Stimulated activated CD8-positive, alpha-beta memory T cell treated with anti-CD3 and anti-CD28 coated beads, Interleukin-2, amount 100 ng/mL, for 1 hour (primary cell): ENCODE measurements around the gene ELANE.
"Not testable (repeated sequence)": the region's sequence is repeated elsewhere in the genome, so short reads cannot be mapped to it uniquely, and the experiment has no call there.

Source experiments
- DNase-seq, 2 donors: peaks; one replicate each; pipeline ENCODE4 v3.0.0-alpha.2; 2020; ENCODE audit warnings: low read depth in 2 of 2

ELANE gene

DNA sequence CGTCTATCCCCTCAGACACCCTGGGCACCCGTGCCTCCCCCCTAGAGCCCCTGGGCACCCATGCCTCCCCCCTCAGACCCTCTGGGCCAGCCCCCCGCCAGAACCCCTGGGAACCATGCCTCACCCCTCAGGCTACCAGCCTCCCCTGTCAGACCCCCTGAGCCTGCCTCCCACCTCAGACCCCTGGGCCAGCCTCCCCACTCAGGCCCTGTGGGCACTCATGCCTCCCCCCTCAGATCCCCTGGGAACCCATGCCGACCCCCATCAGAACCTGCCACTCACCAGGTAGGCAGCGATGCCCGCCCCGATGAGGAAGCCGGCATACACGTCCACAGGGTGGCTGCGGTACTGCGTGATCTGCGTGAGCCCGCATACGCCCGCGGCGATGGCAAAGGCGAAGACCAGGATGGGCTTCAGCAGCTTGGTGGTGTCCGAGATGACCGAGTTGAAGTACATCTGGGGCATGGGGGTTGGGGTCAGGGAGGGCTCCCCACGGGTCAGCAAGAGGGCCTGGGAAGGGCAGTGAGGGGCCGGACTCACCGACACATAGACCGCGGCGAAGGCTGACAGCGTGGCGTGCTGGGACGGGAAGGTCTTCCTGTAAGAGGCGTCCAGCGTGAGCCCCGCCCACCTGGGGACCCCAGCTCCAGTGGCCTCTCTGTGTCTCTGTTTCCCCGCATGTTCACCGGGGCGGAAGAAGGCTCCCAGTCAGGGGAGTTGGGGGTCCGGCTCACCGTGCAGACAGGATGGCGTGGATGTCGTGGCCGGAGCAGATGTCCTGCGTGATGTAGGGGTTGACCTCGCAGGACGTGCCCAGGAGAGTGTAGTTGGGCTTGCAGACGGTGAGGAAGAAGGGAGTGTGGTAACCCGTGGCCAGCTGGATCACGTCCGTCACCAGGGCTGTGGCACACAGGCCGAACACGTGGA, 37.7 kb upstream of the ELANE start:
- no peak for DNase-seq

GRCh38 chr19:815079-815774, 36.9 kb upstream of the ELANE start:
- no peak for DNase-seq

GRCh38 chr19:815775-816499, 36.2 kb upstream of the ELANE start:
- DNase-seq = no peak

GRCh38 chr19:816500-816857, 35.6 kb upstream of the ELANE start:
- DNase-seq = no peak

GRCh38 chr19:820212-820611, 31.9 kb upstream of the ELANE start:
- DNase-seq = not testable (repeated sequence)

GRCh38 chr19:821231-821824, 30.8 kb upstream of the ELANE start:
- no peak for DNase-seq

DNA sequence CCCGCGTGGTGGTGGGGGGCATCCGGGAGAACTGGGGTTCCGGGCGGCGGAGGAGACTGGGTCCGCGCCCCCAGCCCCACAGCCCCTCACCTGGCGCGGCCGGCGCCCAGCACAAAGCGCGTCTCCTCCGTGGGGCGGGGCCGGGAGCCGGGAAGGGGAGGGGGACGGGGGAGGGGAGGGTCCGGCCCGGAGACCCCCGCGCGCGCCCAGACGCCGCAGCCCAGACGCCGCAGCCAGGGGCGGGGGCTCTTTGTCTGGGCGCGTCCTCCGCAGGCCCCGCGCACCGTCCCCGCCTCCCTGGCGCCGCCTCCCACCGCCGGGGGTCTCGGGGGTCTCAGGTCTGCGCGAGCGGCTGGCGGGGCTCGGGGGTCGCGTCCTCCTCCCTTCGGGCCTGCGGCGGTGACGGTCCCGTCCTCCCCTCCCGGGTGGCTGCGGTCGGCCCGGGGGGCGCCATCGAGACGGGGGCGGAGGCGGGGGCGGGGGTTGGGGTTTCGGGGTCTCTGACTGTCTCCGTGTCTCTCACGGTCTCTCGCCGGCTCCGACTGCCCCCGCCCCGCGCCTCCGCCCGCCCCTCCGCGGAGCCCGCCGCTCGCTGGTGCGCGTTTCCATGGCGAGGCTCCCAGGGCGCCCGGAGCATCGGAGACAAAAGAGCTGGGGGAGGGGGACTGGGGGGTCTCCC, 30.1 kb upstream of the ELANE start, which contains the start of gene PLPPR3:
PLPPR3 (minus strand) TSS at position 131 of the 679 bp plus-strand sequence. CDS start 396 bp downstream, outside the sequence.
- no peak for DNase-seq

- no peak for DNase-seq
Measured at GRCh38 chr19:823565-824121, 28.5 kb upstream of the ELANE start.

DNA sequence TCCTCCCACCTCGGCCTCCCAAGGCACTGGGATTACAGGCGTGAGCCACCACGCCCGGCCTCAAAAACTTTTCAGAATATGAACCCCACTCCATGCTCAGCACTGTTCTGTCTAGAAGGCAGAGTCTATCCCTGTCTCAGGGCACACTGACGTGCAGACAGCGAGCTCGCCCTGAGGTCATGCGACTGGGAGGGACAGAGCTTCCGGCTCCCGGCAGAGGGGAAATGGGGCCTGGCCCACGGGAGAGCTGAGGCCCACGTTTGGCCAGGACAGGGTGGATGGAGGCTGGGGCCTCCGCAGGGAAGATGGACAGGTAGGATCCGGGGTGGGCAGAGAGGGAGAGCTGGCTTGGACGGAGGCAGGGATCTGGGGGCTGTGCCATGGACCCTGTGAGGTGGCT, 27.2 kb upstream of the ELANE start:
- DNase-seq = no peak

DNA sequence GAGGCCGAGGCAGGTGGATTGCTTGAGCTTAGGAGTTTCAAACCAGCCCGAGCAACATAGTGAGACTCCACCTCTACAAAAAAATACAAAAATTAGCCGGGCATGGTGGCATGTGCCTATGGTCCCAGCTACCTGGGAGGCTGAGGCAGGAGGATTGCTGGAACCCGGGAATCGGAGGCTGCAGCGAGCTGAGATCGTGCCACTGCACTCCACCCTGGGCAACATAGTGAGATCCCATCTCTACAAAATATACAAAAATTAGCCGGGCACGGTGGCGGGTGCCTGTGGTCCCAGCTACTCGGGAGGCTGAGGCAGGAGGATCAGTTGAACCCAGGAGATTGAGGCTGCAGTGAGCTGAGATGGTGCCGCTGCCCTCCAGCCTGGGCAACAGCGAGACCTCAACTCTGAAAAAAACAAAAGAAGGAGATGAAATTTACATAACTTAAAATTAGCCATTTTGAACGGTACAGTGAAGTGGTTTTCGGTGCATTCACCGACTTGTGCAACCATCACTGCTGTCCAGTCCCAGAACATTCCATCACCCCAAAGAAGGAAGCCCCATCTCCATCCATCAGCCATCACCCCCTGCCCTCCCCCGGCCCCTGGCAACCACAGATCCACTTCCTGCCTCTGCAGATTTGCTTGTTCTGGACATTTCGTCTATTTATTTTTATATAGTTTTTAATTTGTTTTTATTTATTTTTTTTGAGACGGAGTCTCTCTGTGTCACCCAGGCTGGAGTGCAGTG, 26.0 kb upstream of the ELANE start:
- no peak for DNase-seq

DNA sequence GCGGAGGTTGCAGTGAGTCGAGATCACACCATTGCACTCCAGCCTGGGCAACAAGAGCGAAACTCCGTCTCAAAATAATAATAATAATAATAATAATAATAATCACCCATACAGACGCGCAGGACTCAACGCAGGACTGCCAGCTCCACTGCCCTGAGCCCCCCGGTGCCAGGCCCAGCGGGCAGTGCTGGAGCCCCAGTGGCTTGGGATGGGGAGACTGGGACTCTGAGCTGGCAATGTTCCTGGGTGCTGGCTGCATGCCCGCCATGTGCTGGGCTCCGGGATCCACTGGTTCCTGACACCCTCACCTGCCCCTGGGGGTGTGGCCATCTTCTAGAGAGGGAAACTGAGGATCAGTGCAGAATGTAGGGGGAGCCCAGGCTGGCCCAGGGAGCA, 24.8 kb upstream of the ELANE start:
- DNase-seq = no peak

GRCh38 chr19:827710-828321, 24.3 kb upstream of the ELANE start, which contains the start of gene AZU1:
AZU1 (plus strand) TSS chr19:827837; CDS start chr19:827847, 10 bp downstream.
- no peak for DNase-seq

GRCh38 chr19:829129-829758, 22.9 kb upstream of the ELANE start:
- no peak for DNase-seq

GRCh38 chr19:831407-832369, 20.4 kb upstream of the ELANE start:
- no peak for DNase-seq

DNA sequence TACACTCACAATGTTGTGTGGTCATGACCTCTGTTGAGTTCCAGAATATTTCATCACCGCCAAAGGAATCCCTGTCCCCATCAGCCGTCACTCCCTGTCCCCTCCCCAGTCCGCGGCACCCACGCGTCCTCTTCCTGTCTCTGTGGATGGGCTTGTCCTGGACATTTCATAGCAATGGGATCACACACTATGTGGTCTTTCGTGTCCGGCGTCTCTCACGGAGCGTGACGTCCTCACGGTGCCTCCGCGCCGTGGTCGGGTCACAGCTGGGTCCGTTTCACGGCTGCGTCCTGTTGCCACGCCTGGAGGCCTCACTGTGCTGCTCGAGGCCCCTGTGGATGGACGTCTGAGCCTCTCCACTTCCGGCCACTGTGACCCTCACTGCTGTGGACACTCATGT, 17.9 kb upstream of the ELANE start:
- no peak for DNase-seq

- DNase-seq = no peak
Measured at GRCh38 chr19:835210-835810, 16.8 kb upstream of the ELANE start.

DNA sequence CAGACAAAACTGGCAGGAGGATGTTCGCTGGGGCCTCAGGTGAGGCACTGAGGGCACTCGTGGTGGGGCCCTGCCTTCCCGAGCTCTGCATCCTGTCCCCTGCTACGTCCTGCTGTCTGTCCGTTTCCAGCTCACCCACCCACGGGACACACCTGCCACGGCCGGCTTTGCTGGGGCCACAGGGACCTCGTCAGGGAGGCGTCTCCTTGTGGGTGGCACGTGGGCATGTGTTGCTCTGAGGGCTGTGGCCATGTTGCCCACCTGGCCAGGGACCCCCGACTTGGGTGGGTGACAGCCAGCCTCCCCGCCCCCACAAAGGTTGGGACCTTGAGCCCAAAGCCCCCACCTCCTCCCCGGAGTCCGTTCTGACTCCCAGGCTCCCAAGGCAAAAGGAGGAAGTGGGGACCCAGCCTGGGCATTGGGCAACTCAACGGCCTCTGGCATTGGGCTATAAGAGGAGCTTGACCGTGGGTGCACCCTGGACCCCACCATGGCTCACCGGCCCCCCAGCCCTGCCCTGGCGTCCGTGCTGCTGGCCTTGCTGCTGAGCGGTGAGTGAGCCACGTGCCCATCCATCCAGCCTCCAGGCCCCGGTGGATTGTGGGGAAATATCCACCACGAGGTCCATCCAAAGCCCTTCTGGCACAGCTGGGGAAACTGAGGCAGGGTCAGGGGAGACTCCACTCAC, 11.4 kb upstream of the ELANE start, which contains the start of gene PRTN3:
PRTN3 (plus strand) TSS at position 481 of the 688 bp plus-strand sequence; CDS start at position 491, 10 bp downstream.
- no peak for DNase-seq
